ENCODE data around the gene CLDND2.
"Not testable (repeated sequence)": the region's sequence is repeated elsewhere in the genome, so short reads cannot be mapped to it uniquely, and the experiment has no call there.

The CLDND2 gene

GRCh38 chr19:51398096-51398704 lies 29.4 kb upstream of the CLDND2 start:
- Histone ChIP-seq H3K27ac (ENCODE audit: low read depth, low read length) (no peak overlapping the region), H3K9me3 (ENCODE audit: low read length) (no peaks in the 10 kb centered on the region), H3K27me3 (ENCODE audit: control insufficient read depth in 1 of 2, insufficient read depth in 2 of 2, low read length in 2 of 2) (no peaks in the 10 kb centered on the region)

GRCh38 chr19:51397453-51397852 lies 28.6 kb upstream of the CLDND2 start:
- H3K4me1 ChIP-seq (ENCODE audit: insufficient read depth, low read length): peaks cover 11% of the 10 kb centered on the region
- not testable (repeated sequence) for H3K36me3 ChIP-seq (ENCODE audit: insufficient read depth, low read length); H3K27ac ChIP-seq (ENCODE audit: low read depth, low read length); H3K9ac ChIP-seq (ENCODE audit: low read length); H3K27me3 ChIP-seq (ENCODE audit: control insufficient read depth in 1 of 2, insufficient read depth in 2 of 2, low read length in 2 of 2); H3K4me3 ChIP-seq (ENCODE audit: low read depth in 1 of 2, low read length in 2 of 2); H3K9me3 ChIP-seq (ENCODE audit: low read length)

More at GRCh38 chr19:51398096-51398704, 29.4 kb upstream of the CLDND2 start:
- H3K36me3 ChIP-seq (ENCODE audit: insufficient read depth, low read length): no peaks in the 10 kb centered on the region
- H3K4me3 ChIP-seq (ENCODE audit: low read depth in 1 of 2, low read length in 2 of 2): no peak overlapping the region
- H3K4me1 ChIP-seq (ENCODE audit: insufficient read depth, low read length): peaks cover 11% of the 10 kb centered on the region
- H3K9ac ChIP-seq (ENCODE audit: low read length): no peak overlapping the region

- Histone ChIP-seq H3K9me3 (ENCODE audit: low read length) (no peaks in the 10 kb centered on the region), H3K36me3 (ENCODE audit: insufficient read depth, low read length) (no peaks in the 10 kb centered on the region), H3K4me1 (ENCODE audit: insufficient read depth, low read length) (peaks cover 11% of the 10 kb centered on the region), H3K4me3 (ENCODE audit: low read depth in 1 of 2, low read length in 2 of 2) (no peak overlapping the region), H3K9ac (ENCODE audit: low read length) (no peak overlapping the region), H3K27ac (ENCODE audit: low read depth, low read length) (no peak overlapping the region), H3K27me3 (ENCODE audit: control insufficient read depth in 1 of 2, insufficient read depth in 2 of 2, low read length in 2 of 2) (no peaks in the 10 kb centered on the region)
Measured at GRCh38 chr19:51396175-51396574, 27.4 kb upstream of the CLDND2 start.

- Histone ChIP-seq H3K4me1 (ENCODE audit: insufficient read depth, low read length) (peaks cover 11% of the 10 kb centered on the region), H3K4me3 (ENCODE audit: low read depth in 1 of 2, low read length in 2 of 2) (peak overlapping the region; percentile 49 to 78), H3K36me3 (ENCODE audit: insufficient read depth, low read length) (no peaks in the 10 kb centered on the region), H3K27ac (ENCODE audit: low read depth, low read length) (peak overlapping the region; percentile 42), H3K9ac (ENCODE audit: low read length) (no peak overlapping the region), H3K9me3 (ENCODE audit: low read length) (no peaks in the 10 kb centered on the region), H3K27me3 (ENCODE audit: control insufficient read depth in 1 of 2, insufficient read depth in 2 of 2, low read length in 2 of 2) (no peaks in the 10 kb centered on the region)
Measured at GRCh38 chr19:51394050-51394836, 25.4 kb upstream of the CLDND2 start.

GRCh38 chr19:51392701-51393100 lies 23.9 kb upstream of the CLDND2 start:
- Histone ChIP-seq H3K27ac (ENCODE audit: low read depth, low read length) (no peak overlapping the region), H3K9ac (ENCODE audit: low read length) (no peak overlapping the region), H3K9me3 (ENCODE audit: low read length) (no peaks in the 10 kb centered on the region), H3K4me1 (ENCODE audit: insufficient read depth, low read length) (peaks cover 11% of the 10 kb centered on the region), H3K36me3 (ENCODE audit: insufficient read depth, low read length) (no peaks in the 10 kb centered on the region), H3K4me3 (ENCODE audit: low read depth in 1 of 2, low read length in 2 of 2) (no peak overlapping the region), H3K27me3 (ENCODE audit: control insufficient read depth in 1 of 2, insufficient read depth in 2 of 2, low read length in 2 of 2) (no peaks in the 10 kb centered on the region)

GRCh38 chr19:51391073-51391611 lies 22.3 kb upstream of the CLDND2 start:
- no peaks in the 10 kb centered on the region for H3K36me3 ChIP-seq (ENCODE audit: insufficient read depth, low read length)
- peaks cover 11% of the 10 kb centered on the region for H3K4me1 ChIP-seq (ENCODE audit: insufficient read depth, low read length)
- no peak overlapping the region for H3K27ac ChIP-seq (ENCODE audit: low read depth, low read length)
- H3K27me3 ChIP-seq (ENCODE audit: control insufficient read depth in 1 of 2, insufficient read depth in 2 of 2, low read length in 2 of 2): no peaks in the 10 kb centered on the region
- H3K9ac ChIP-seq (ENCODE audit: low read length): no peak overlapping the region
- H3K9me3 ChIP-seq (ENCODE audit: low read length): no peaks in the 10 kb centered on the region
- no peak overlapping the region for H3K4me3 ChIP-seq (ENCODE audit: low read depth in 1 of 2, low read length in 2 of 2)

GRCh38 chr19:51389143-51389542 lies 20.3 kb upstream of the CLDND2 start:
- Histone ChIP-seq H3K4me3 (ENCODE audit: low read depth in 1 of 2, low read length in 2 of 2) (no peak overlapping the region), H3K4me1 (ENCODE audit: insufficient read depth, low read length) (peaks cover 5% of the 10 kb centered on the region), H3K9me3 (ENCODE audit: low read length) (no peaks in the 10 kb centered on the region), H3K27ac (ENCODE audit: low read depth, low read length) (no peak overlapping the region), H3K9ac (ENCODE audit: low read length) (no peak overlapping the region), H3K27me3 (ENCODE audit: control insufficient read depth in 1 of 2, insufficient read depth in 2 of 2, low read length in 2 of 2) (no peaks in the 10 kb centered on the region), H3K36me3 (ENCODE audit: insufficient read depth, low read length) (no peaks in the 10 kb centered on the region)

GRCh38 chr19:51387924-51388389 lies 19.2 kb upstream of the CLDND2 start, which contains the start of gene LIM2:
Gene LIM2, minus strand, starts transcription at chr19:51387974. Its CDS starts 531 bp downstream, at chr19:51387443.
- H3K27me3 ChIP-seq (ENCODE audit: control insufficient read depth in 1 of 2, insufficient read depth in 2 of 2, low read length in 2 of 2): no peaks in the 10 kb centered on the region
- H3K9me3 ChIP-seq (ENCODE audit: low read length): no peaks in the 10 kb centered on the region
- no peaks in the 10 kb centered on the region for H3K4me1 ChIP-seq (ENCODE audit: insufficient read depth, low read length)
- no peak within 1 kb of the TSS for H3K4me3 ChIP-seq (ENCODE audit: low read depth in 1 of 2, low read length in 2 of 2)
- H3K27ac ChIP-seq (ENCODE audit: low read depth, low read length): no peak within 1 kb of the TSS
- H3K9ac ChIP-seq (ENCODE audit: low read length): no peak within 1 kb of the TSS
- H3K36me3 ChIP-seq (ENCODE audit: insufficient read depth, low read length): no peaks in the 10 kb centered on the region

GRCh38 chr19:51386882-51387520 lies 18.2 kb upstream of the CLDND2 start:
- no peaks in the 10 kb centered on the region for H3K9me3 ChIP-seq (ENCODE audit: low read length)
- H3K9ac ChIP-seq (ENCODE audit: low read length): no peak overlapping the region
- H3K27ac ChIP-seq (ENCODE audit: low read depth, low read length): no peak overlapping the region
- H3K4me1 ChIP-seq (ENCODE audit: insufficient read depth, low read length): no peaks in the 10 kb centered on the region
- no peak overlapping the region for H3K4me3 ChIP-seq (ENCODE audit: low read depth in 1 of 2, low read length in 2 of 2)
- H3K27me3 ChIP-seq (ENCODE audit: control insufficient read depth in 1 of 2, insufficient read depth in 2 of 2, low read length in 2 of 2): no peaks in the 10 kb centered on the region
- no peaks in the 10 kb centered on the region for H3K36me3 ChIP-seq (ENCODE audit: insufficient read depth, low read length)

- H3K27me3 ChIP-seq (ENCODE audit: control insufficient read depth in 1 of 2, insufficient read depth in 2 of 2, low read length in 2 of 2): no peaks in the 10 kb centered on the region
- H3K9me3 ChIP-seq (ENCODE audit: low read length): no peaks in the 10 kb centered on the region
- H3K27ac ChIP-seq (ENCODE audit: low read depth, low read length): no peak overlapping the region
- H3K4me3 ChIP-seq (ENCODE audit: low read depth in 1 of 2, low read length in 2 of 2): no peak overlapping the region
- H3K9ac ChIP-seq (ENCODE audit: low read length): no peak overlapping the region
- no peaks in the 10 kb centered on the region for H3K4me1 ChIP-seq (ENCODE audit: insufficient read depth, low read length)
- no peaks in the 10 kb centered on the region for H3K36me3 ChIP-seq (ENCODE audit: insufficient read depth, low read length)
Measured at GRCh38 chr19:51382004-51382403, 13.2 kb upstream of the CLDND2 start.

GRCh38 chr19:51380379-51380778 lies 11.6 kb upstream of the CLDND2 start:
- Histone ChIP-seq H3K9me3 (ENCODE audit: low read length) (no peaks in the 10 kb centered on the region), H3K27me3 (ENCODE audit: control insufficient read depth in 1 of 2, insufficient read depth in 2 of 2, low read length in 2 of 2) (no peaks in the 10 kb centered on the region), H3K36me3 (ENCODE audit: insufficient read depth, low read length) (no peaks in the 10 kb centered on the region), H3K9ac (ENCODE audit: low read length) (no peak overlapping the region), H3K4me3 (ENCODE audit: low read depth in 1 of 2, low read length in 2 of 2) (no peak overlapping the region), H3K4me1 (ENCODE audit: insufficient read depth, low read length) (no peaks in the 10 kb centered on the region), H3K27ac (ENCODE audit: low read depth, low read length) (no peak overlapping the region)
